ENCODE results near the gene MKX.

DNA sequence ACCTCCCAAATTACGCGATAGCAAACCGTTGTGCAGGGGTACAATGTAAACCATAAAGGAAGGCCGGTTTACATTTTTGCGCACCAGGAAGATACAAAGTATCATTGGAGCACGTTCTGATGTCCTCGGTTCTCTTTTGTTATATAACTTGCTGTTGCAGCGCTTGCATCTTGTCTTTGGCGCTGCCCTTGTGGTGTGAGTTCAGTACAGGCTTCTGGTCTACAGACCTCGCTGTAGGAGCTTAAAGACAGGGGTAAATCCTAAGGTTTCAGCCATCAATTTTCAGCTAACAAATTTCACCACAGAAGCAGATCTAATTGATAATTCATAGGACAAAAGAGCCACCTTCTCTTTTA lies 1.5 kb upstream of the MKX start:
- TF ChIP-seq, protein P1, sequence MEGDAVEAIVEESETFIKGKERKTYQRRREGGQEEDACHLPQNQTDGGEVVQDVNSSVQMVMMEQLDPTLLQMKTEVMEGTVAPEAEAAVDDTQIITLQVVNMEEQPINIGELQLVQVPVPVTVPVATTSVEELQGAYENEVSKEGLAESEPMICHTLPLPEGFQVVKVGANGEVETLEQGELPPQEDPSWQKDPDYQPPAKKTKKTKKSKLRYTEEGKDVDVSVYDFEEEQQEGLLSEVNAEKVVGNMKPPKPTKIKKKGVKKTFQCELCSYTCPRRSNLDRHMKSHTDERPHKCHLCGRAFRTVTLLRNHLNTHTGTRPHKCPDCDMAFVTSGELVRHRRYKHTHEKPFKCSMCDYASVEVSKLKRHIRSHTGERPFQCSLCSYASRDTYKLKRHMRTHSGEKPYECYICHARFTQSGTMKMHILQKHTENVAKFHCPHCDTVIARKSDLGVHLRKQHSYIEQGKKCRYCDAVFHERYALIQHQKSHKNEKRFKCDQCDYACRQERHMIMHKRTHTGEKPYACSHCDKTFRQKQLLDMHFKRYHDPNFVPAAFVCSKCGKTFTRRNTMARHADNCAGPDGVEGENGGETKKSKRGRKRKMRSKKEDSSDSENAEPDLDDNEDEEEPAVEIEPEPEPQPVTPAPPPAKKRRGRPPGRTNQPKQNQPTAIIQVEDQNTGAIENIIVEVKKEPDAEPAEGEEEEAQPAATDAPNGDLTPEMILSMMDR (IDR thresholded peaks at IDR 0.05; ENCODE audit: poor library complexity): no peak
- no peak for TF ChIP-seq EZH2 (IDR thresholded peaks at IDR 0.05; ENCODE audit: borderline replicate concordance)
- no peak for TF ChIP-seq EZH2phosphoT487 (IDR thresholded peaks at IDR 0.05; ENCODE audit: low read depth, severe bottlenecking, unreplicated experiment)
